D721Med (cell line): ENCODE measurements around the gene ARHGEF39.

Source experiments
- DNase-seq: peaks from one replicate; pipeline ENCODE4 v3.0.0; 2011; ENCODE audit warnings: low spot score; ENCODE audit not compliant: insufficient read length
- FAIRE-seq: peaks from 2 replicates; lab custom pipeline; 2011; peaks lifted over from hg19 to GRCh38; lab: Jason Lieb, UNC
- CTCF ChIP-seq: IDR thresholded peaks from 2 replicates; pipeline ENCODE4 v1.5.1; 2012; ENCODE audit warnings: mild to moderate bottlenecking, control low read depth; ENCODE audit not compliant: insufficient read depth; ENCODE audit errors: missing control alignments

The ARHGEF39 gene

GRCh38 chr9:35629597-35629996 is 35.4 kb downstream of the ARHGEF39 start:
- DNase-seq (no peak), FAIRE-seq (no peak)
- no peak for TF ChIP-seq CTCF

- no peak for DNase-seq
- no peak for TF ChIP-seq CTCF
- no peak for FAIRE-seq
Measured at GRCh38 chr9:35628389-35628991, 36.5 kb downstream of the ARHGEF39 start.

GRCh38 chr9:35627575-35627974 is 37.4 kb downstream of the ARHGEF39 start:
- FAIRE-seq (no peak), DNase-seq (no peak)
- TF ChIP-seq CTCF, result no peak

- TF ChIP-seq CTCF, result no peak
- FAIRE-seq (no peak), DNase-seq (no peak)
Measured at GRCh38 chr9:35619800-35620158, 45.2 kb downstream of the ARHGEF39 start.

GRCh38 chr9:35618854-35619799 is 45.9 kb downstream of the ARHGEF39 start:
- DNase-seq (no peak), FAIRE-seq (no peak)
- TF ChIP-seq CTCF, result no peak

- no peak for TF ChIP-seq CTCF
- no peak for DNase-seq
- no peak for FAIRE-seq
Measured at GRCh38 chr9:35618325-35618727, 46.7 kb downstream of the ARHGEF39 start, which contains the start of gene CD72. CD72 (minus strand) TSS chr9:35618413; CDS start chr9:35618303, 110 bp downstream.
